Activated effector memory CD4-positive, alpha-beta T cell treated with anti-CD3 and anti-CD28 coated beads, Interleukin-2, amount 50 U/mL, for 16 hours (primary cell): ENCODE measurements around the gene CDK5RAP2.
"Not testable (repeated sequence)": the region's sequence is repeated elsewhere in the genome, so short reads cannot be mapped to it uniquely, and the experiment has no call there.

Source experiments
- DNase-seq: peaks from one replicate; pipeline ENCODE4 v3.0.0-alpha.2; 2020

CDK5RAP2 gene

DNA sequence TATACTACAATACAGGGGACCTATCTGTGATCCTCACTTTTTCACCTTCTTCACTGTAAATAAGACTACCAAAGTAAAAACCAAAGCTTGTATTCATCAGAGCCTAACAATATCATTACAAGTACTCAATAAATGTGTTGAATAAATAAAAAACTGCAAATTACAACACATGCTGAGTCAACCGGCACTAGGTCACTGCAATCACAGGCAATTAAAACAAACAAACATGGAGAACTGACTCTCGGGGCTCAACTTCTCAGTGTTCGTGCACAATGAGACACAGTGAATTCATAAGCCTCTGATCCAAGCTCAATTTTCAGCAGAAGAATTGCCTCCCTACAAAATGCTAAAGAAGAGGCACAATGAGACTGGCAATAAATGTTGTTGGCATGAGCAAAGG, 69.2 kb downstream of the CDK5RAP2 start:
- no peak for DNase-seq

DNA sequence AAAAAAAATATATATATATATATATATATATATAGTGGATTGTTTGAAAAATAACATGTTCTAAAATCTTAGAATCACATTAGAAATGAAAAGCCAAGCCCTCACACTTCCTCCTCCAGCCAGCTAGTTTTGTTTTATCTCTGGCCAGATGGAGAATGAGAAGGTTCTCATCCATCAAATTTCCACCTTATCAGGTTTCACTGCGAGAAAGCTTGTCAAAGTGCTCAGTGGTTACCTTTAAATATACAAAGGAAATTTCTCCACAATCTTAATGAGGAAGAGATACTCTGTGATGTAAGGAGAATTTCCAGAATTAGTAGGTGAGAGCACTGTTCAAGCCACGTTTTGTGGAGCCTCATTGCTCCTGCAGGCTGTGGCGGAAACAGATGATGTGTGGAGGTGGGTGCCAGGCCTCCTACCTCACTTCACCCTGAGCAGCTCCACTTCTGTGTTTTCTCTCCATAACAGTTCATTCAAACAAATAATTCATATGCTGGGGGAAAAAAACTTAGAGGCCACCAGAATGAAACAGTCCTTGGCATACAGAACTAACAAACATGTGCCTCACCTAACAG, 71.9 kb downstream of the CDK5RAP2 start:
- DNase-seq, result no peak

DNA sequence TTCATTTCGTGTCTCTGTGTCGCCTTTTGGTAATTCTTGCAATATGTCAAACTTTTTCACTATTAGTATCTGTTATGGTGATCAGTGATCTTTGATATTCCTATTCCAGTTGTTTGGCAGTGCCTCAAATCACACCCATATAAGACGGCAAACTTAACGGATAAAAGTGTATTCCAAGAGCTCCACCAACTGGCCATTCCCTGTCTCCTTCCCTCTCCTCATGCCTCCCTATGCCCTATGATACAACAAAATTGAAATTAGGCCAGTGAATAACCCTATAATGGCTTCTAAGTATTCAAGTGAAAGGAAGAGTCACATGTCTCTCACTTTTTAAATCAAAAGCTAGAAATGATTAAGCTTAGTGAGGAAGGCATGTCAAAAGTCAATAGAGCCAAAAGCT, 74.8 kb downstream of the CDK5RAP2 start:
- no peak for DNase-seq

DNA sequence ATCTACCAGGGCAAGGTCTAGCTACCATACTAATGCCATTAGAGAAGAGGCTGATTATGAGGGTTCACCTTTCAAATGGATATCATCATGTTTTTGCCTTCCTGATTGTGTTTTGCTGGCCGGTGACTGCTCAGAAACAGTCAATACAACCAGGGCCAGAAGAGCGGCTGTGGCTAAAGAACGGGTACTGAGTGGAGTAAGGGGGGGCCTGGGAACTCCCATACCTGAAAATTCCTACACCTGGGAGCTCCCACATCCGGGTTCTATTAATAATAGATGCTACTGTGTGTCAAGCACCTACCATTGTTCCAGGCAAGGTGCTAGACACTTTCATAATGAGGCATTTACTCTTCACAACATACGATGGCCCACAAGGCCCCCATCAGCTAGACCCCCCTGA, 79.2 kb downstream of the CDK5RAP2 start:
- no peak for DNase-seq

DNA sequence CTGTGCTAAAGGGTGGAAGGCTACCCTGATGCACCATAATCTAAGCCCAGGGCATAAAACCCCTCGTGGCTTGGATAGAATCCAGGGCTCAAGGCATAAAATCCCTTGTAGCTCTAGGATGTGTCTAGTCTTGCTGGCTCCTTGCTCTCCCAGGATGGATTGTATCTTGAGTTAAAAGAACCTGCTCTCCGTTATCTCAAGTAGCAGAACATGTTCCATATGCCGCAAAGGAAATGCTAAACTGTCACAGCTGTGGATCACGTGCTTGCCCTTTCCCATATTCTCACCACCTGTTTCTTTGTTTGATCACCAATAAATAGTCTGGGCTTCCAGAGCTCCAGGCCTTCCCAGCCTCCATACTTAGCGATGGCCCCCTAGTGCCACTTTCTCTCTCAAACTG, 82.1 kb downstream of the CDK5RAP2 start:
- DNase-seq, result not testable (repeated sequence)

GRCh38 chr9:120496438-120496837, 83.5 kb downstream of the CDK5RAP2 start:
- not testable (repeated sequence) for DNase-seq

DNA sequence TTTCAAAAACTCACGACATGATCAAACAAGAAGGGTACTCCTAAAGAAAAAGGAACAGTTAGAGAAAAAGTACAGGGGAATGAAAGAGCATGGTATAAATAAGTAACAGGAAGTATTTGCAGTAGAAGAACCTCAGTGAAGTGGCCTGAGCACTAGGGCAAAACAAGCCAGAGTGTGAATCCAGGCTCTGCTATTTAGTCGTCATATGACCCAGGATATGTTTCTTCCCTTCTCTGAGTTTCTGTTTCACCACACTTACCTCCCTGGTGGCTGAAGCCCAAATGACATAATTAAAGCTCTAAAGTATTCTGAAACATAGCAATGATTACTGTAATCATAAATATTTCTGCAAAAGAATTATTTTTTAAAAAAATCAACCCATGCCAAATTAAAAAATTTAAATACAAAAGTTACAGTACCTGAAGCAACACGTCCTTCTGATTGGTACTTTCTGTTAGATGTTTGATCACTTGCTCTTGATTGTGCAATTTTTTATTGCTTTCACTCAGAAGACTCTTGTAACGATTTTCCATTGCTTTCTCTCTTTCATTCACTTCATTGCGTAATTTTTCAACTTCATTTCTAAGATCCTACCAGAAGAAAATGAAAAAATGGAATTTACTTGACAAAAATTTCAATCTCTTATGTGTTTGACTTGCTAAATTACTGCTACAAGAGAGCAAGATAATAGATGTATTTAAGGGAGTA, 88.9 kb downstream of the CDK5RAP2 start:
- DNase-seq, result no peak

- DNase-seq, result no peak
Measured at GRCh38 chr9:120486835-120487234, 93.1 kb downstream of the CDK5RAP2 start.

DNA sequence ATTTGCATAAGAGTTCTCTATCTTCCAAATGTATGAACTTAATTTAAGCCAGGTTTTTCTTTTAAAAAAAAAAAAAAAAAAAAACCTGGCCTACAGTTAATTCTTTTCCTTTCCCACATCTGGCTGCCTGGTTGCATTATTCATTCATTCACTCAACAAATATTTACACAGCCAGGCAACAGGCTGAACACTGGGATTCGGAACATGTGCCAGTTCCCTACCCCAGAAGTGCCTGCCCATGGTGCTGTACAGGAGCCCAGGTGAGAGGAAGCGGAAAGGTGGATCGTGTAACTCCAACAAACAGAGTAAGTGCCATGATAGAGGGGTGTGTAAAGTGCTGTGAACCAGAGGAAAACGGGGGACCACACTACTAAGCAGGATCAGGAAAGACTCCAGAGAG, 93.6 kb downstream of the CDK5RAP2 start:
- DNase-seq, result no peak

DNA sequence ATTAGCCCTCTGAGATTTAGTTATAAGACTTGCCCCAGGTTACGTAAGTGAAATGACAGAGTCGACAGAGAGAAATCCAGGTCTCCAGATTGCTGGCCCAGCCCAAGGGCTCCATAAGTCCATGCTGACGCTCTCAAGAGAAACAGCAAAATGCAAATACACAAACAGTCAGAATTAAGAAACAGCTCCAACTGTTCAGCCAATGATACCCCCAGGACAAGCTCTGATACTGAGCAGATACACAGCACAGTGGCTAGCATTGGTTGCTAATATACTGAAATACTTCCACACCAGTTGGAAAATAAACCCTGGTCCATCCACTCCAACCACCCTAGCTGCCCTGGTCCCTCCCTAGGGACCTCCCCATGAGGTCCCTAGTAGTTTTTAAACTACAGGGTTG, 94.2 kb downstream of the CDK5RAP2 start:
- no peak for DNase-seq

GRCh38 chr9:120484162-120484561, 95.8 kb downstream of the CDK5RAP2 start:
- no peak for DNase-seq

DNA sequence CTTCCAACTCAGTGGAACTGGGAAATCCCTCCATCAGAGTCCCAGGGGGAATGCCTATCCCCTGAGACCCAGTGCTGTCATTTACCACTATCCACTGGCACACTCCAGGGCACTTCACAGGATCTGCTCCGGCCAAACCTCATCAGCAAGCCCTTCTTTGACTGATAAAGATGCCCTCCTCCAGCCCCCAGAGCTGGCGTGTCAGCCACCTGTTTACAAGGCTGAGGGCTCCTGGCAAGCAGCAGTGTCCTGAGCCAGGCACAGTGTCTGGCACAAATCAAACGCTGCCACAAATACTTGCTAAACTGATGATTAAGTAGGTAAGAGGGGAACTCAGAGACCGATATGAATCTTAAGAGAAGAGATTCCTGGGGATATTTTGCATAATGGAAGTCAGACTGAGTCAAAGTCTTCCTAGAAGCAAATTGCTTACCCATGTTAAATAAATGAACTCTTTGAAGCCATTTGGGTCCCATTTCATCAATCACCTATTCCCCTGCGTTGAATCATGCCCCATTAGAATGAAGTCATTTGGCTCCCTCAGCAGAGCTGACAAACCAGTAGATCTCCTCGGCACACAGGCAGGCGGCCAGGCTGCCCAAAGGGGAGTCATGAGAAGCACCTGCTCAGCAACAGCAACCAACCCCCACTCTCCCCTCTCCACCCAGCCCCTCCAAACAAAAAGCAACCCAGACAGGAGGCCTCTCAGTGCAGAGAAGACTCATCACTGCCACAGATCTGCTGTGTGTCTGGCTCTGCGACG, 97.4 kb downstream of the CDK5RAP2 start:
- DNase-seq, result no peak

GRCh38 chr9:120481846-120482245, 98.1 kb downstream of the CDK5RAP2 start:
- DNase-seq, result no peak

GRCh38 chr9:120481248-120481647, 98.7 kb downstream of the CDK5RAP2 start:
- no peak for DNase-seq

DNA sequence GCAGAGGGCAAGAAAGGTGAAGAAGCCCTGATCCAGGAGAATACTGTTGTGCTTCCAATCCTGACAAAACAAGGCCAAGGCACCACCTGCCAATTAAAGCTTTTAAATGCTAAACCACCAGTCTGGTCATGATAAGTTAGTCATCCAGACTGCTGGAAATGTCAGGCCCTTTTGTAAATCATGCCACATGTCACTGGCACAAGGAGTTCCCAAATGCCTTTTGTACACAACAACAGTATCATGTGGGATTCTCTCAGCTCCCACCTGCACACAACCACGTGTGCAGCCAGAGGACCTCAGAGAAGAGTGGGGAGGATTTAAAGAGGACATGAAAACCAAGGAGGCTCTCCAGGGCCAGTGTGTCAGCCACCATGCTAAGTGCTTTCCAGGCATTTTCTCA, 99.3 kb downstream of the CDK5RAP2 start:
- no peak for DNase-seq

GRCh38 chr9:120478208-120478607, 101.8 kb downstream of the CDK5RAP2 start:
- no peak for DNase-seq

GRCh38 chr9:120477534-120478001, 102.4 kb downstream of the CDK5RAP2 start:
- no peak for DNase-seq

GRCh38 chr9:120475341-120475740, 104.6 kb downstream of the CDK5RAP2 start:
- DNase-seq, result no peak

DNA sequence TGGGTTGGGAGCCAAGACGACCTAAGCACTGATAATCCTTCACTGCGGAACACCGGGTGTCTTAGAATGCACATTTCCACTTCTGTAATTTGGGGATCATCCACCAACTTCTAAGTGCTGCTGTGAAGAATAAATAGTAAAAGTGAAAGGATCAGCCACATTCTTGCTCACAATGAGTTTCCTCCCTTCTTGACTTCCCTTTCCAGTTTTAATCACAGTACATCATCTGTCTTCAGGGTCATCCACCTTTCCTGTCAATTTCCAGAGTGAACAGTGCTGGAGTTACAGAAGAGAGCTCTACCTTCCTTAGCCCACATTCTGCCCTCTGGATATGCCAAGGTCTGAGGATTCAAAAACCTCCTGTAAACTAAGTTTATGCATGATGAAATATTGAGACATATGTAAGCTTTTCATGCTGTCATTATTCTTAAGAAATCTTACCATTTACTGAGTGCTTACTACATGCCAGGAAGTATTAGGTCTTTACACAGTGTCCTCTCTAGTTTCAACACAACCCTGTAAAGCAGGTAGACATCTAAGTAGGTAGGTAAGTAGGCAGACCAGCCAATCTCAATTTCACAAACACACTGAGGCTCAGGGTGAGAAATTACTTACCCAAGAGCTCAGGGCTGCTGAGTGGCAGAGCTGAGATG, 105.2 kb downstream of the CDK5RAP2 start:
- no peak for DNase-seq

GRCh38 chr9:120473608-120474007, 106.4 kb downstream of the CDK5RAP2 start:
- DNase-seq, result no peak

DNA sequence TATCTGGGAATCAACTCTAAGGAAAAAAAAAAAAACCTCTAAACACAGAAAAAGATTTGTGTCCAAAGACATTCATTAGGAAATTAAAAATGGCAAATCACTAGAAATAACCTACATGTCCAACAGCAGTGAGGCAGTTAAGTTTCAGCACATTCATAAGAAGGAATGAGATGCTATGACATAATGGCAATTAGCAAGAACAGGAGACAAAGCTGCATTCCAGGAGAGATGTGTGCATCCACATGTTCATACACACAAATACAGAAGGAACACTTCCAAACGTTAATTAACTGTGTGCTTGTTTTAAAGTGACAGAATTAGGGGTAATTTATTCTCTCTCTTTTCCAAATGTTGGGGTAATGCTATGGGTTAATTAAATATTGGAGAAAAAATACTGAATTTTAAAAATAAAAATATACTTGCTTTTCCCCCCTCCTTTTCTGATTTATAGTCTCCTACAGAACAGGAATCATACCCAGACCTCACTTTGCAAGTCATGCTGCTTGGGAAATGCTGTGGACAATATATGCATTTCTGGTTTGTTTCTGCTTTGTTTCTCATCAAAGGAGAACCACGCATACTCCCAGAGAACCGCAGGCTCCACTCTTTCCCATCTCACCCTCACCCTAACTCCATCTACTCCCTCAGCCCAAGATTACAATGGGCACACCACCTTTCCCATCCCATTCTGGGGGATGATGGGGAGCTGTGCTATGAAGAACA, 114.1 kb downstream of the CDK5RAP2 start:
- DNase-seq, result no peak

DNA sequence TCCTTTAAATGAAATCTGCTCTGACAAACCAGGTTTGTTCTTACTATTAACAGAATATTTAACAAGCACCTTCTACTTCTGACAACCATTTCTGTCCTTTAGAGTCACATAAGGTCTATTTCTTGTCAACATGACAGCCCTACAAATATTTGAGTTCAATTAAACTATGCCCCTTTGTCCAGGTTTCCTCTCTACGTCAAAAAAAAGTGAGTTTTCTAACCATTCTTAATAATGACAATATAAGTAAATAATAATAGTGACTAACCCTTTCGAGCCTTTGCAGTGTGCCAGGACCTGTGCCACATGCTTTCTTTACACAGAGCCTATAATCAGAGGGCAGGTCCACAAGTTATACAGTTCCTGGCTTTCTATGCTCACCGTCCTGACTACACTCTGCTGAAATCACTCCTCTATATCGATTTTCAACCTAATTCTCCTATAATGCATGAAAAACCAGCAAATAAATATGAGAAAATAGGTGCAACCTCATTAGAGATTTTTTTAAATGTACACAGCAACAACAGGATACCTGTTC, 115.0 kb downstream of the CDK5RAP2 start:
- no peak for DNase-seq
